Measurements from ENCODE around the gene PRKG2.

GRCh38 chr4:81237791-81238190 lies 22.8 kb upstream of the PRKG2 start:
- TF ChIP-seq RAD21 (conservative IDR thresholded peaks at IDR 0.05 in 1 of 2, IDR thresholded peaks at IDR 0.05 in 1 of 2): no peak
- no peak for TF ChIP-seq MAX (IDR thresholded peaks at IDR 0.05)
- no peak for TF ChIP-seq FOXS1 (CRISPR knock-in tag; IDR thresholded peaks at IDR 0.05)
- no peak for TF ChIP-seq CTCF (IDR thresholded peaks at IDR 0.05)
- no peak for TF ChIP-seq NPAS2 (CRISPR knock-in tag; IDR thresholded peaks at IDR 0.05; ENCODE audit: borderline replicate concordance)
- TF ChIP-seq POLR2A (IDR thresholded peaks at IDR 0.05; ENCODE audit: low read length): no peak
- TF ChIP-seq EHMT2 (IDR thresholded peaks at IDR 0.05; ENCODE audit: low read depth): no peak
- no peak for TF ChIP-seq MYC (IDR thresholded peaks at IDR 0.05; ENCODE audit: borderline replicate concordance, low read length)
- no peak for TF ChIP-seq REST (IDR thresholded peaks at IDR 0.05)
- TF ChIP-seq RNF2 (IDR thresholded peaks at IDR 0.05; ENCODE audit: borderline replicate concordance, low read depth): no peak
- TF ChIP-seq EP300 (IDR thresholded peaks at IDR 0.05): no peak
- no peak for TF ChIP-seq BHLHE40 (IDR thresholded peaks at IDR 0.05; ENCODE audit: low read depth, low read length)
- TF ChIP-seq, protein P1, sequence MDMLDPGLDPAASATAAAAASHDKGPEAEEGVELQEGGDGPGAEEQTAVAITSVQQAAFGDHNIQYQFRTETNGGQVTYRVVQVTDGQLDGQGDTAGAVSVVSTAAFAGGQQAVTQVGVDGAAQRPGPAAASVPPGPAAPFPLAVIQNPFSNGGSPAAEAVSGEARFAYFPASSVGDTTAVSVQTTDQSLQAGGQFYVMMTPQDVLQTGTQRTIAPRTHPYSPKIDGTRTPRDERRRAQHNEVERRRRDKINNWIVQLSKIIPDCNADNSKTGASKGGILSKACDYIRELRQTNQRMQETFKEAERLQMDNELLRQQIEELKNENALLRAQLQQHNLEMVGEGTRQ (IDR thresholded peaks at IDR 0.05): no peak
